CD14-positive monocyte (primary cell): ENCODE measurements around the gene RPS8. TPM values are rescaled to one million over a fixed set of nuclear protein-coding genes. Genes with fewer than 3 reads are reported as not detected.
A peak's percentile ranks its signal among the peaks of the same experiment; 100 is the strongest.

ENCODE experiments used
- DNase-seq, 3 donors: peaks; one replicate each; pipeline ENCODE4 v3.0.0-alpha.2; 2011 to 2022
- H2AFZ ChIP-seq: 2 replicates; pipeline ENCODE4 v1.6.0; 2012; ENCODE audit warnings: mild to moderate bottlenecking, low read depth, low read length, inconsistent platforms; ENCODE audit not compliant: insufficient read depth, poor library complexity, severe bottlenecking
- H3K27ac ChIP-seq, 2 donors: 1 replicate in 1 of 2; 2 replicates in 1 of 2; pipeline ENCODE4 v1.5.1; 2012 to 2013; ENCODE audit warnings: low read length in 2 of 2, control low read depth in 1 of 2, inconsistent platforms in 1 of 2, low read depth in 1 of 2, mild to moderate bottlenecking in 1 of 2
- H3K27me3 ChIP-seq, 2 donors: one replicate each; pipeline versions ENCODE4 v1.6.0 to v1.6.1; 2011 to 2013; ENCODE audit warnings: low read length in 2 of 2; ENCODE audit not compliant: control insufficient read depth in 2 of 2, insufficient read depth in 2 of 2
- H3K36me3 ChIP-seq, 2 donors: replicated peaks in 1 of 2; 1 replicate in 1 of 2; 2 replicates in 1 of 2; pipeline versions ENCODE4 v1.5.1 to v1.6.1; 2012 to 2013; ENCODE audit warnings: low read length in 2 of 2, control low read depth in 1 of 2, inconsistent platforms in 1 of 2, mild to moderate bottlenecking in 1 of 2; ENCODE audit not compliant: insufficient read depth in 2 of 2, control insufficient read depth in 1 of 2
- H3K4me1 ChIP-seq, 2 donors: 1 replicate in 1 of 2; 2 replicates in 1 of 2; pipeline versions ENCODE4 v1.5.1 to v1.6.1; 2012 to 2013; ENCODE audit warnings: low read length in 2 of 2, control low read depth in 1 of 2, inconsistent platforms in 1 of 2, mild to moderate bottlenecking in 1 of 2, moderate library complexity in 1 of 2; ENCODE audit not compliant: insufficient read depth in 2 of 2, control insufficient read depth in 1 of 2
- H3K4me2 ChIP-seq: replicated peaks from 2 replicates; pipeline ENCODE3; 2012; ENCODE audit warnings: low read length, moderate library complexity, mild to moderate bottlenecking; ENCODE audit not compliant: poor library complexity, severe bottlenecking; ENCODE audit errors: extremely low read depth
- H3K4me3 ChIP-seq, 3 experiments: fragments of 200-600 bp in 1 of 3; sonication (generic) in 1 of 3; replicated peaks in 1 of 3; 1 replicate in 2 of 3; 2 replicates in 1 of 3; pipeline ENCODE4 v1.5.1; 2011 to 2013; ENCODE audit warnings: low read length in 3 of 3, mild to moderate bottlenecking in 3 of 3, control low read depth in 2 of 3, low read depth in 2 of 3, inconsistent platforms in 1 of 3, moderate library complexity in 1 of 3
- H3K79me2 ChIP-seq: 2 replicates; pipeline ENCODE4 v1.6.0; 2012; ENCODE audit warnings: mild to moderate bottlenecking, control low read depth, inconsistent platforms, low read length, moderate library complexity; ENCODE audit not compliant: insufficient read depth
- H3K9ac ChIP-seq: 2 replicates; pipeline ENCODE4 v1.6.0; 2017; ENCODE audit warnings: low read length, mild to moderate bottlenecking; ENCODE audit not compliant: insufficient read depth, poor library complexity, severe bottlenecking
- H3K9me3 ChIP-seq, 2 donors: replicated peaks in 1 of 2; 1 replicate in 1 of 2; 2 replicates in 1 of 2; pipeline versions ENCODE4 v1.5.1 to v1.6.1; 2012 to 2013; ENCODE audit warnings: low read length in 2 of 2, control low read depth in 1 of 2; ENCODE audit not compliant: control insufficient read depth in 1 of 2, insufficient read depth in 1 of 2
- H4K20me1 ChIP-seq: 2 replicates; pipeline ENCODE4 v1.6.0; 2012; ENCODE audit warnings: mild to moderate bottlenecking, low read length, control low read depth, moderate library complexity; ENCODE audit not compliant: insufficient read depth
- H3K27ac Mint-ChIP-seq, 7 donors: one replicate each; pipeline ENCODE4 v1.8.0; 2020; ENCODE audit warnings: mild to moderate bottlenecking in 7 of 7, mixed read lengths in 7 of 7, moderate library complexity in 6 of 7, inconsistent platforms in 2 of 7
- H3K27me3 Mint-ChIP-seq, 3 donors: one replicate each; pipeline ENCODE4 v1.8.0; 2021 to 2022; ENCODE audit warnings: low read depth in 3 of 3, mild to moderate bottlenecking in 3 of 3, mixed read lengths in 3 of 3, moderate library complexity in 3 of 3, inconsistent platforms in 1 of 3
- H3K36me3 Mint-ChIP-seq, 2 donors: one replicate each; pipeline ENCODE4 v1.8.0; 2020; ENCODE audit warnings: mixed read lengths in 2 of 2, inconsistent platforms in 1 of 2, mild to moderate bottlenecking in 1 of 2
- H3K4me1 Mint-ChIP-seq: one replicate; pipeline ENCODE4 v1.8.0; 2020; ENCODE audit warnings: mild to moderate bottlenecking, mixed read lengths
- H3K4me3 Mint-ChIP-seq, 2 donors: one replicate each; pipeline ENCODE4 v1.8.0; 2020; ENCODE audit warnings: mild to moderate bottlenecking in 2 of 2, mixed read lengths in 2 of 2, moderate library complexity in 1 of 2
- H3K9me3 Mint-ChIP-seq, 7 donors: one replicate each; pipeline ENCODE4 v1.8.0; 2020 to 2022; ENCODE audit warnings: mixed read lengths in 7 of 7, mild to moderate bottlenecking in 6 of 7, moderate library complexity in 6 of 7, inconsistent platforms in 2 of 7
- CTCF ChIP-seq: fragments of 200-600 bp; IDR thresholded peaks from one replicate; pipeline ENCODE4 v1.8.0; 2022; ENCODE audit warnings: antibody characterized with exemption, mild to moderate bottlenecking
- WGBS: methylation state at CpG from one replicate; pipeline ENCODE4 v1.1.5; 2013; ENCODE audit warnings: missing lambda C conversion rate; ENCODE audit not compliant: insufficient coverage; 5-methylcytosine and 5-hydroxymethylcytosine counted together
- intact Hi-C, 2 donors: fragments of 100-400 bp; cut with micrococcal nuclease; formaldehyde crosslinking; loops; one replicate each; pipeline versions ENCODE4 v1.15.0 to v1.15.1; 2023
- polyA plus RNA-seq, 3 donors: library from polyadenylated mRNA; depleted of rRNA in 1 of 3; unstranded in 2 of 3; stranded (reverse) in 1 of 3; fragments of 300-500 nt in 2 of 3; fragments of >200 nt in 1 of 3; fragmentation: Illumina TruSeq in 2 of 3; gene quantifications; 1 replicate in 2 of 3; 2 replicates in 1 of 3; pipeline ENCODE4 v1.2.3, GENCODE V29; 2012 to 2021

The RPS8 gene
- polyA plus RNA-seq, 3 donors, result 413 to 1,619 (median 419) TPM

GRCh38 chr1:44801491-44802305, 26.4 kb downstream of the RPS8 start:
- H3K79me2 ChIP-seq, result peaks cover 19% of the 10 kb centered on the region
- Mint-ChIP-seq H3K27me3 (peaks cover 1 to 9% (median 4%) of the 10 kb centered on the region in 3 donors), H3K4me3 (peak overlapping the region; percentile 94 to 98), H3K36me3 (peaks cover 45 to 48% of the 10 kb centered on the region in 2 donors), H3K9me3 (peaks cover 0 to 1% (median 0%) of the 10 kb centered on the region in 7 donors), H3K4me1 (peaks cover 29% of the 10 kb centered on the region), H3K27ac (peak overlapping the region; percentile 61 to 98 (median 88))
- peak overlapping the region; percentile 96 for H3K4me2 ChIP-seq
- H4K20me1 ChIP-seq, result peaks cover 35% of the 10 kb centered on the region
- H3K36me3 ChIP-seq, result peaks cover 36 to 45% of the 10 kb centered on the region in 2 donors
- TF ChIP-seq CTCF, result no peak
- no peaks in the 10 kb centered on the region for H3K9me3 ChIP-seq
- H3K4me3 ChIP-seq, result peak overlapping the region; percentile 60 to 99 (median 76)
- intact Hi-C loops, result loop anchor here (1.0 to 2.0 kb wide), 2 partner anchors 8 to 17 kb away; no protein-coding TSS in a partner anchor
- H2AFZ ChIP-seq, result no peak overlapping the region
- H3K9ac ChIP-seq, result peak overlapping the region; percentile 93
- peaks cover 41 to 53% of the 10 kb centered on the region in 2 donors for H3K4me1 ChIP-seq
- H3K27ac ChIP-seq, result peak overlapping the region in 1 of 2 donors; percentile 6
- 64% methylated on average over 7 of the region's 13 CpGs for WGBS
- peak; percentile 54 to 90 (median 63) for DNase-seq
- no peaks in the 10 kb centered on the region for H3K27me3 ChIP-seq

GRCh38 chr1:44802306-44803061, 27.1 kb downstream of the RPS8 start:
- Mint-ChIP-seq H3K9me3 (peaks cover 0 to 1% (median 0%) of the 10 kb centered on the region in 7 donors), H3K27ac (peak overlapping the region in 6 of 7 donors; percentile 61 to 98 (median 88)), H3K4me1 (peaks cover 37% of the 10 kb centered on the region), H3K4me3 (peak overlapping the region; percentile 94 to 98), H3K27me3 (peaks cover 1 to 9% (median 5%) of the 10 kb centered on the region in 3 donors), H3K36me3 (peaks cover 50 to 53% of the 10 kb centered on the region in 2 donors)
- TF ChIP-seq CTCF, result no peak
- Histone ChIP-seq H3K9me3 (no peaks in the 10 kb centered on the region), H3K27me3 (no peaks in the 10 kb centered on the region), H3K4me2 (peak overlapping the region; percentile 96), H2AFZ (no peak overlapping the region), H3K4me3 (peak overlapping the region; percentile 60 to 99 (median 76)), H3K9ac (no peak overlapping the region), H3K36me3 (peaks cover 36 to 45% of the 10 kb centered on the region in 2 donors), H4K20me1 (peaks cover 35% of the 10 kb centered on the region), H3K79me2 (peaks cover 19% of the 10 kb centered on the region), H3K4me1 (peaks cover 49 to 60% of the 10 kb centered on the region in 2 donors), H3K27ac (peak overlapping the region in 1 of 2 donors; percentile 6)
- peak in 1 of 3 donors; percentile 16 for DNase-seq
- intact Hi-C loops, result no loop called here
- 95% methylated on average over 10 of the region's 13 CpGs for WGBS
